GM23338 (cell line): ENCODE results near the gene PIGU. TPM values are rescaled to one million over a fixed set of nuclear protein-coding genes. Genes with fewer than 3 reads are reported as not detected.
A peak's percentile ranks its signal among the peaks of the same experiment; 100 is the strongest.

Experiments
- ATAC-seq: fragments of 200-7000 bp; cut with Tn5 transposase; 3 replicates; pipeline ENCODE4 v1.9.1; 2020
- DNase-seq: peaks from one replicate; pipeline ENCODE4 v3.0.0-alpha.2; 2015; ENCODE audit warnings: low spot score
- H2AFZ ChIP-seq: fragments of 200-600 bp; sonication (generic); 2 replicates; pipeline ENCODE4 v1.8.0; 2016; ENCODE audit warnings: antibody characterized with exemption, mild to moderate bottlenecking, moderate library complexity
- H3F3A ChIP-seq: fragments of 200-600 bp; sonication (generic); replicated peaks from 2 replicates; pipeline ENCODE4 v1.8.0; 2017; ENCODE audit warnings: antibody characterized with exemption, mixed run types, low read depth
- H3K27ac ChIP-seq: fragments of 200-600 bp; sonication (generic); 2 replicates; pipeline ENCODE4 v1.6.1; 2016; ENCODE audit warnings: low read depth
- H3K27me3 ChIP-seq: fragments of 200-600 bp; sonication (generic); 2 replicates; pipeline ENCODE4 v1.8.0; 2016; ENCODE audit warnings: mild to moderate bottlenecking, mixed run types, moderate library complexity; ENCODE audit not compliant: insufficient read depth
- H3K36me3 ChIP-seq: fragments of 200-600 bp; sonication (generic); 2 replicates; pipeline ENCODE4 v1.8.0; 2016; ENCODE audit warnings: mild to moderate bottlenecking; ENCODE audit not compliant: insufficient read depth
- H3K4me1 ChIP-seq: fragments of 200-600 bp; sonication (generic); 2 replicates; pipeline ENCODE4 v1.8.0; 2016; ENCODE audit warnings: mild to moderate bottlenecking, moderate library complexity; ENCODE audit not compliant: insufficient read depth
- H3K4me2 ChIP-seq: fragments of 200-600 bp; sonication (generic); 2 replicates; pipeline ENCODE4 v1.7.1; 2017; ENCODE audit warnings: mixed run types
- H3K4me3 ChIP-seq: fragments of 200-600 bp; sonication (generic); 2 replicates; pipeline ENCODE4 v1.6.1; 2016; ENCODE audit warnings: mixed run types
- H3K79me2 ChIP-seq: fragments of 200-600 bp; sonication (generic); replicated peaks from 2 replicates; pipeline ENCODE4 v1.8.0; 2017; ENCODE audit warnings: mild to moderate bottlenecking; ENCODE audit not compliant: insufficient read depth
- H3K9me2 ChIP-seq: fragments of 200-600 bp; sonication (generic); 2 replicates; pipeline ENCODE4 v1.8.0; 2017; ENCODE audit not compliant: insufficient read depth
- H4K20me1 ChIP-seq: fragments of 200-600 bp; sonication (generic); replicated peaks from 2 replicates; pipeline ENCODE4 v1.8.0; 2017; ENCODE audit warnings: mild to moderate bottlenecking; ENCODE audit not compliant: insufficient read depth
- H3K27ac Mint-ChIP-seq: 2 replicates; pipeline ENCODE4 v1.8.0; 2020; ENCODE audit warnings: inconsistent platforms, mild to moderate bottlenecking, moderate library complexity, mixed read lengths
- H3K27me3 Mint-ChIP-seq: 3 replicates; pipeline ENCODE4 v1.8.0; 2022; ENCODE audit warnings: low read depth, mild to moderate bottlenecking, moderate library complexity, mixed read lengths, inconsistent platforms; ENCODE audit not compliant: insufficient read depth, poor library complexity
- H3K36me3 Mint-ChIP-seq: 3 replicates; pipeline ENCODE4 v1.8.0; 2021; ENCODE audit warnings: low read depth, mild to moderate bottlenecking, inconsistent platforms, moderate library complexity, mixed read lengths
- H3K4me1 Mint-ChIP-seq: 3 replicates; pipeline ENCODE4 v1.8.0; 2020; ENCODE audit warnings: mild to moderate bottlenecking, inconsistent platforms, mixed read lengths
- H3K4me3 Mint-ChIP-seq: 3 replicates; pipeline ENCODE4 v1.8.0; 2021; ENCODE audit warnings: moderate library complexity, mild to moderate bottlenecking, inconsistent platforms, mixed read lengths
- H3K9me3 Mint-ChIP-seq: 3 replicates; pipeline ENCODE4 v1.8.0; 2020; ENCODE audit warnings: moderate library complexity, mild to moderate bottlenecking, inconsistent platforms, mixed read lengths
- CREB1 ChIP-seq: fragments of 250-450 bp; sonication (Bioruptor Pico); IDR thresholded peaks from 2 replicates; pipeline ENCODE4 v1.5.0; 2020; ENCODE audit warnings: low read depth, mild to moderate bottlenecking, moderate library complexity
- CTCF ChIP-seq, 2 experiments: fragments of 200-600 bp in 1 of 2; sonication (generic) in 1 of 2; conservative IDR thresholded peaks; 2 replicates each; pipeline versions ENCODE4 v1.5.1 to v1.6.1; 2016 to 2017; ENCODE audit warnings: antibody characterized with exemption in 2 of 2, low read depth in 2 of 2, mild to moderate bottlenecking in 2 of 2, moderate library complexity in 1 of 2
- ETS1 ChIP-seq: IDR thresholded peaks from 2 replicates; pipeline ENCODE4 v1.6.1; 2016; ENCODE audit warnings: antibody characterized with exemption
- EZH2 ChIP-seq: fragments of 200-600 bp; sonication (generic); IDR thresholded peaks from one replicate; pipeline ENCODE4 v1.8.0; 2017; ENCODE audit warnings: antibody characterized with exemption, mild to moderate bottlenecking, low read depth; ENCODE audit not compliant: unreplicated experiment
- EZH2phosphoT487 ChIP-seq: fragments of 200-600 bp; sonication (generic); IDR thresholded peaks from one replicate; pipeline ENCODE4 v1.8.1; 2018; ENCODE audit warnings: antibody characterized with exemption; ENCODE audit not compliant: unreplicated experiment
- JUNB ChIP-seq: IDR thresholded peaks from one replicate; pipeline ENCODE4 v1.6.1; 2016; ENCODE audit warnings: antibody characterized with exemption; ENCODE audit not compliant: unreplicated experiment
- NANOG ChIP-seq: IDR thresholded peaks from 2 replicates; pipeline ENCODE4 v1.6.1; 2016; ENCODE audit warnings: antibody characterized with exemption, borderline replicate concordance
- POLR2AphosphoS5 ChIP-seq: IDR thresholded peaks from 2 replicates; pipeline ENCODE4 v1.6.1; 2016; ENCODE audit warnings: antibody characterized with exemption, low read depth
- REST ChIP-seq: IDR thresholded peaks from one replicate; pipeline ENCODE4 v1.6.1; 2018; ENCODE audit warnings: antibody characterized with exemption; ENCODE audit not compliant: unreplicated experiment
- ZNF331 ChIP-seq: fragments of 250-450 bp; sonication (Bioruptor Pico); IDR thresholded peaks from 2 replicates; pipeline ENCODE4 v1.5.0; 2020; ENCODE audit warnings: low read depth, mild to moderate bottlenecking, moderate library complexity
- ZNF462 ChIP-seq: fragments of 250-450 bp; sonication (Bioruptor Pico); IDR thresholded peaks from 2 replicates; pipeline ENCODE4 v1.5.0; 2020; ENCODE audit warnings: mild to moderate bottlenecking, moderate library complexity
- polyA plus RNA-seq: library from polyadenylated mRNA; unstranded; fragments of >200 nt; fragmentation: Nextera tagmentation; extraction: Ambion mirVana; gene quantifications from 2 replicates; pipeline ENCODE4 v1.2.1, GENCODE V29; 2016
- total RNA-seq: library from RNA; depleted of rRNA; stranded (reverse); fragments of >200 nt; shearing (Covaris generic); gene quantifications from 2 replicates; pipeline ENCODE4 v1.2.3, GENCODE V29; 2014

Gene PIGU
- total and polyA plus RNA-seq, 2 experiments from 2014 or later = 24.3 to 28.9 TPM

GRCh38 chr20:34557936-34558319 lies 119.0 kb downstream of the PIGU start:
- H3K36me3 Mint-ChIP-seq = no peaks in the 10 kb centered on the region; the same call in 1 of the 3 replicates
- peak overlapping the region; percentile 100 for H2AFZ ChIP-seq
- no peaks in the 10 kb centered on the region for H3K9me3 Mint-ChIP-seq
- H3K9me2 ChIP-seq = no peaks in the 10 kb centered on the region
- H3K27ac ChIP-seq = no peak overlapping the region
- 0 out of 2 replicates have a peak overlapping the region, but pooled peaks have one; percentile 8 for H3K27ac Mint-ChIP-seq
- no peaks in the 10 kb centered on the region for H3K4me1 ChIP-seq
- H3F3A ChIP-seq = no peaks in the 10 kb centered on the region
- DNase-seq (no peak), ATAC-seq (no peak)
- H3K4me1 Mint-ChIP-seq = peaks cover 3% of the 10 kb centered on the region; the same call in 1 of the 3 replicates
- no peak for TF ChIP-seq CTCF (conservative IDR thresholded peaks at IDR 0.05; ENCODE audit: low read depth in 2 of 2)
- TF ChIP-seq ETS1 = no peak
- no peak for TF ChIP-seq EZH2
- no peak for TF ChIP-seq JUNB
- TF ChIP-seq EZH2phosphoT487 = no peak
- TF ChIP-seq ZNF331 = no peak
- no peak for TF ChIP-seq REST
- TF ChIP-seq NANOG = no peak
- no peak for TF ChIP-seq POLR2AphosphoS5
- TF ChIP-seq CREB1 (CRISPR knock-in tag) = no peak
- TF ChIP-seq ZNF462 (CRISPR knock-in tag) = no peak
- no peaks in the 10 kb centered on the region for H3K36me3 ChIP-seq
- no peaks in the 10 kb centered on the region for H3K79me2 ChIP-seq
- peak overlapping the region; percentile 69 for H3K4me3 Mint-ChIP-seq
- peaks cover 3% of the 10 kb centered on the region for H3K27me3 Mint-ChIP-seq
- peak overlapping the region; percentile 78 for H3K4me2 ChIP-seq
- peaks cover 6% of the 10 kb centered on the region; the same call in 1 of the 2 replicates for H3K27me3 ChIP-seq
- H4K20me1 ChIP-seq = no peaks in the 10 kb centered on the region; the same call in 1 of the 2 replicates
- peak overlapping the region; percentile 91 for H3K4me3 ChIP-seq
